OCI-LY3 (cell line): ENCODE data around the gene CHDH.
A peak's percentile ranks its signal among the peaks of the same experiment; 100 is the strongest.

Experiments used
- H2AFZ ChIP-seq: fragments of 200-600, 300-600 bp; shearing (Covaris generic); 2 replicates; pipeline ENCODE4 v1.6.0; 2014; ENCODE audit warnings: antibody characterized with exemption, low read depth, low read length
- H3K27ac ChIP-seq: fragments of 200-600, 300-600 bp; sonication (generic); 2 replicates; pipeline ENCODE4 v1.5.1; 2014; ENCODE audit warnings: mild to moderate bottlenecking, low read length, moderate library complexity, mixed read lengths
- H3K27me3 ChIP-seq: fragments of 200-600, 300-600 bp; sonication (generic); 2 replicates; pipeline ENCODE4 v1.6.1; 2014; ENCODE audit warnings: low read depth, low read length, mixed read lengths
- H3K36me3 ChIP-seq: fragments of 200-600, 300-600 bp; sonication (generic); replicated peaks from 2 replicates; pipeline ENCODE3; 2014; ENCODE audit warnings: low read depth, low read length, mixed read lengths
- H3K4me1 ChIP-seq: fragments of 300-600, 200-600 bp; sonication (generic); 2 replicates; pipeline ENCODE4 v1.6.1; 2014; ENCODE audit warnings: low read length, mixed read lengths
- H3K4me2 ChIP-seq: fragments of 200-600, 300-600 bp; sonication (generic); 2 replicates; pipeline ENCODE4 v1.6.1; 2014; ENCODE audit warnings: low read length, mixed read lengths
- H3K4me3 ChIP-seq: fragments of 300-600, 200-600 bp; sonication (generic); 2 replicates; pipeline ENCODE4 v1.5.1; 2014; ENCODE audit warnings: antibody characterized with exemption, mild to moderate bottlenecking, low read length, moderate library complexity
- H3K79me2 ChIP-seq: fragments of 300-600, 200-600 bp; shearing (Covaris generic); 2 replicates; pipeline ENCODE4 v1.6.1; 2014; ENCODE audit warnings: mild to moderate bottlenecking, low read length, mixed read lengths
- H3K9ac ChIP-seq: fragments of 300-600, 200-600 bp; shearing (Covaris generic); 2 replicates; pipeline ENCODE4 v1.6.0; 2014; ENCODE audit warnings: mild to moderate bottlenecking, low read length, moderate library complexity
- H3K9me3 ChIP-seq: fragments of 200-600, 300-600 bp; shearing (Covaris generic); 2 replicates; pipeline ENCODE4 v1.6.1; 2014; ENCODE audit warnings: low read length, mixed read lengths; ENCODE audit not compliant: insufficient read depth
- H4K20me1 ChIP-seq: fragments of 200-600, 300-600 bp; sonication (generic); 2 replicates; pipeline ENCODE4 v1.6.1; 2016; ENCODE audit warnings: low read length, mixed read lengths; ENCODE audit not compliant: insufficient read depth
- CTCF ChIP-seq: fragments of 200-600, 300-600 bp; sonication (generic); IDR thresholded peaks from 2 replicates; pipeline ENCODE4 v1.5.1; 2014; ENCODE audit warnings: antibody characterized with exemption, low read length, low read depth
- EZH2phosphoT487 ChIP-seq: fragments of 200-600 bp; shearing (Covaris generic); IDR thresholded peaks from 2 replicates; pipeline ENCODE4 v1.6.1; 2018; ENCODE audit warnings: antibody characterized with exemption, mixed run types, low read depth

CHDH gene

DNA sequence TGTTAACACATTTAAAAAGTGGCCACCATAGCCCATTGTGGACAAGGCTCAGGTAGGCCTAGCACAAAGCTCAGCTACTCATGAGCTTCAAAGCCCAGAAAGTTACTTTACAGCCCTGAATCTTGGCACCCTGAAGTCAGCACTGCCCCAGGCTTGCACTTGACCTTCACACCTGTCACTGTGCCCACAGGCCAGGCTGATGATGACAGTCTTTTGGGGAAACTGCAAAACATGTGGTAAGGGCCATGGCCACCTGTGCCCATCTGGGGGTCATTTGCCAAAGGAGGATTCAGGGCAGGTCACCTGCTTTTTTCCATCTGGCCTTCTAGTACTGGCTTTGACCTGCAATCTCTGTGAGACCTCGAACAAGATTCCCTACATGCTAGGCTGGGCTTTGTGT is 11.0 kb downstream of the CHDH start:
- no peak for TF ChIP-seq CTCF
- no peak for TF ChIP-seq EZH2phosphoT487
- no peak overlapping the region for H3K9ac ChIP-seq
- no peak overlapping the region for H3K4me2 ChIP-seq
- no peaks in the 10 kb centered on the region for H3K27me3 ChIP-seq
- no peaks in the 10 kb centered on the region for H3K36me3 ChIP-seq
- no peaks in the 10 kb centered on the region for H3K9me3 ChIP-seq
- no peaks in the 10 kb centered on the region for H4K20me1 ChIP-seq
- no peak overlapping the region for H2AFZ ChIP-seq
- no peaks in the 10 kb centered on the region for H3K79me2 ChIP-seq
- no peak overlapping the region for H3K27ac ChIP-seq
- H3K4me3 ChIP-seq = no peak overlapping the region
- H3K4me1 ChIP-seq = no peaks in the 10 kb centered on the region

DNA sequence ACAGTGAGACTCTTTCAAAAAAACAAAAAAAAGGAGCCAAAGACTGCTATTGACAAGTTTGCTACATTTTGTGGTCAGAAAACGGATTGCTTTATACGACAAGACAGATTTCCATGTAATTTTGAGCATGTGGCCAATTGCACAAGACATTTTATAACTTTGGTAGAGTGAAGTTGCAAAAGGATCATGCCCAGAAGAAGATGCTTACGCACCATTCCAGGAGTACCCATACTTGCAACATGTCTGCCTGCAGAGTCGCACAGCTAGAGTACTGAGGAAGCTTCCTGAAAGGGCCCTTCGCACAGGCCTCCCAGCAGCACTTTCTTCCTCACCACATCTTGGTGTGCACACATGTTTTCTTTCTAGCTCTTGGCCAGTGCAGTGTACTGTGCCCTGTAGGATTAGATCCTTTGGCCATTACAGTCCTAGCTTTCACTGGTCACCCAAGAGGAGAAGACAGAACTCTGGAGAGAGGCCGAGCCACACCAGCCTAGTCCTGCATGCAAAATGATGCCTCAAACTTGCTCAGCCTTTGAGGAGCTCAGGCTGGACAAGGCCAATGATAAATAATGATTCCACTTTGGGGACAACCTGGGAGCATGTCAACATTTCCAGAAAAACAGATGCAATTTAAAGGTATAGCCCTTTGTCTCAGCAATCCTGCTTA is 11.7 kb downstream of the CHDH start:
- Histone ChIP-seq H3K27me3 (no peaks in the 10 kb centered on the region), H4K20me1 (no peaks in the 10 kb centered on the region), H3K36me3 (no peaks in the 10 kb centered on the region), H3K27ac (no peak overlapping the region), H3K4me3 (no peak overlapping the region), H3K4me1 (no peaks in the 10 kb centered on the region), H3K9ac (no peak overlapping the region), H3K79me2 (no peaks in the 10 kb centered on the region), H3K4me2 (no peak overlapping the region), H3K9me3 (no peaks in the 10 kb centered on the region), H2AFZ (no peak overlapping the region)
- no peak for TF ChIP-seq CTCF
- no peak for TF ChIP-seq EZH2phosphoT487

GRCh38 chr3:53833700-53834099 is 12.5 kb downstream of the CHDH start:
- Histone ChIP-seq H3K9ac (no peak overlapping the region), H3K36me3 (no peaks in the 10 kb centered on the region), H4K20me1 (no peaks in the 10 kb centered on the region), H3K4me3 (no peak overlapping the region), H3K27me3 (no peaks in the 10 kb centered on the region), H3K27ac (no peak overlapping the region), H3K4me1 (no peaks in the 10 kb centered on the region), H3K9me3 (no peaks in the 10 kb centered on the region), H3K4me2 (no peak overlapping the region), H2AFZ (no peak overlapping the region), H3K79me2 (no peaks in the 10 kb centered on the region)
- TF ChIP-seq EZH2phosphoT487 = no peak
- TF ChIP-seq CTCF = no peak

- Histone ChIP-seq H3K4me1 (no peaks in the 10 kb centered on the region), H3K9me3 (no peaks in the 10 kb centered on the region), H4K20me1 (no peaks in the 10 kb centered on the region), H2AFZ (no peak overlapping the region), H3K4me3 (no peak overlapping the region), H3K27me3 (no peaks in the 10 kb centered on the region), H3K4me2 (no peak overlapping the region), H3K9ac (no peak overlapping the region), H3K36me3 (no peaks in the 10 kb centered on the region), H3K27ac (no peak overlapping the region), H3K79me2 (no peaks in the 10 kb centered on the region)
- peak; percentile 12; the same call in 1 of the 2 replicates for TF ChIP-seq CTCF
- no peak for TF ChIP-seq EZH2phosphoT487
Measured at GRCh38 chr3:53833053-53833645, 13.1 kb downstream of the CHDH start.
